ENCODE results near the gene HLA-DRB1. TPM values are rescaled to one million over a fixed set of nuclear protein-coding genes. Genes with fewer than 3 reads are reported as not detected.

Gene HLA-DRB1
- polyA plus RNA-seq, 2 of the 4 experiments (the other 2 are of a cell fraction) = not detected

- ChIA-PET CTCF (no interaction called here), POLR2A (no interaction called here)
- H3K27ac ChIP-seq = no peak overlapping the region
- H3K9me3 ChIP-seq = no peaks in the 10 kb centered on the region
- WGBS (ENCODE audit: missing lambda C conversion rate) = 6% methylated on average over 7 of the region's 8 CpGs
- H3K4me3 ChIP-seq = no peak overlapping the region
- no peak for DNase-seq (ENCODE audit: low read depth in 1 of 2, low spot score in 1 of 2)
- no peak for TF ChIP-seq RNF2 (IDR thresholded peaks at IDR 0.05; ENCODE audit: borderline replicate concordance, low read depth)
- TF ChIP-seq FOSB (CRISPR knock-in tag; IDR thresholded peaks at IDR 0.05) = no peak
- no peak for TF ChIP-seq HES2 (IDR thresholded peaks at IDR 0.05)
- TF ChIP-seq FOXS1 (CRISPR knock-in tag; IDR thresholded peaks at IDR 0.05) = no peak
- TF ChIP-seq FOSL2 (IDR thresholded peaks at IDR 0.05) = no peak
- no peak for TF ChIP-seq FOSL2 (CRISPR knock-in tag; IDR thresholded peaks at IDR 0.05)
- no peak for TF ChIP-seq SMC3 (IDR thresholded peaks at IDR 0.05)
- no peak for TF ChIP-seq RARB (CRISPR knock-in tag; IDR thresholded peaks at IDR 0.05)
- TF ChIP-seq MAX (IDR thresholded peaks at IDR 0.05) = no peak
- TF ChIP-seq PHF8 (IDR thresholded peaks at IDR 0.05; ENCODE audit: borderline replicate concordance, low read depth) = no peak
- no peak for TF ChIP-seq ATOH8 (CRISPR knock-in tag; IDR thresholded peaks at IDR 0.05; ENCODE audit: low read depth)
- TF ChIP-seq HEYL (CRISPR knock-in tag; IDR thresholded peaks at IDR 0.05) = no peak
- TF ChIP-seq ESRRA (IDR thresholded peaks at IDR 0.05; ENCODE audit: borderline replicate concordance, low read length) = no peak
- no peak for TF ChIP-seq USF2 (IDR thresholded peaks at IDR 0.05)
- FAIRE-seq = no peak
- no peak for ATAC-seq
- H3K4me1 ChIP-seq = no peaks in the 10 kb centered on the region
- no peak overlapping the region for H3K4me2 ChIP-seq
Measured at GRCh38 chr6:32581315-32582095, 8.1 kb downstream of the HLA-DRB1 start.

GRCh38 chr6:32580593-32580992 lies 9.1 kb downstream of the HLA-DRB1 start:
- ATAC-seq (no peak), DNase-seq (ENCODE audit: low read depth in 1 of 2, low spot score in 1 of 2) (no peak), FAIRE-seq (no peak)
- no peak overlapping the region for H3K4me2 ChIP-seq
- no peaks in the 10 kb centered on the region for H3K4me1 ChIP-seq
- WGBS (ENCODE audit: missing lambda C conversion rate) = 12% methylated on average over 4 of the region's 4 CpGs
- POLR2A ChIA-PET = no interaction called here
- TF ChIP-seq CBX2 (IDR thresholded peaks at IDR 0.05; ENCODE audit: borderline replicate concordance, low read depth) = no peak
- TF ChIP-seq POLR2A (IDR thresholded peaks at IDR 0.05; ENCODE audit: low read length) = no peak
- no peak for TF ChIP-seq RCOR1 (IDR thresholded peaks at IDR 0.05; ENCODE audit: low read depth, low read length)
- TF ChIP-seq ELK1 (IDR thresholded peaks at IDR 0.05; ENCODE audit: low read depth, low read length) = no peak
- TF ChIP-seq NFE2L2 (conservative IDR thresholded peaks at IDR 0.05; ENCODE audit: low read length) = no peak
- TF ChIP-seq ZC3H11A (IDR thresholded peaks at IDR 0.05) = no peak
- no peak for TF ChIP-seq ZNF302 (CRISPR knock-in tag; IDR thresholded peaks at IDR 0.05)
- no peak for TF ChIP-seq RARB (CRISPR knock-in tag; IDR thresholded peaks at IDR 0.05)
- TF ChIP-seq POLR2AphosphoS2 (conservative IDR thresholded peaks at IDR 0.05; ENCODE audit: low read length) = no peak
- no peak for TF ChIP-seq JUN (IDR thresholded peaks at IDR 0.05)
- TF ChIP-seq BCL3 (IDR thresholded peaks at IDR 0.05) = no peak
- no peak for TF ChIP-seq RNF2 (IDR thresholded peaks at IDR 0.05; ENCODE audit: borderline replicate concordance, low read depth)
- TF ChIP-seq GATA3 (IDR thresholded peaks at IDR 0.05; ENCODE audit: borderline replicate concordance) = no peak
- no peak for TF ChIP-seq PBX3 (IDR thresholded peaks at IDR 0.05)
- TF ChIP-seq ESRRA (IDR thresholded peaks at IDR 0.05; ENCODE audit: borderline replicate concordance, low read length) = no peak
- no peak overlapping the region for H3K4me3 ChIP-seq
- CTCF ChIA-PET = no interaction called here
- no peak overlapping the region for H3K27ac ChIP-seq
- H3K9me3 ChIP-seq = no peaks in the 10 kb centered on the region

Data from A549 (cell line).